Mammary microvascular endothelial cell (primary cell): ENCODE results near the gene MYORG. TPM values are rescaled to one million over a fixed set of nuclear protein-coding genes. Genes with fewer than 3 reads are reported as not detected.

Experiments used
- total RNA-seq: library from RNA; depleted of rRNA; stranded (reverse); fragments of >200 nt; gene quantifications from 2 replicates; pipeline ENCODE4 v1.2.3, GENCODE V29; 2015

MYORG gene
- 6.1 and 7.4 TPM in 2 replicates for total RNA-seq

GRCh38 chr9:34376596-34377403 is at the start of gene MYORG:
MYORG (minus strand) TSS chr9:34376898; CDS start chr9:34372943, 3,955 bp downstream.

GRCh38 chr9:34328987-34329832 is 47.5 kb downstream of the MYORG start, which contains the start of the genes KIF24 and NUDT2:
KIF24 (minus strand) TSS chr9:34329268; CDS start chr9:34311346, 17,922 bp downstream.
NUDT2 (plus strand) TSS chr9:34329569; CDS start chr9:34339040, 9,471 bp downstream.

Other genes with a start within 250 kb of the MYORG start
- 26.1 and 28.5 TPM in 2 replicates for gene UBAP1, start 197.9 kb downstream of the MYORG start, total RNA-seq
- gene KIF24, start 47.6 kb downstream of the MYORG start, total RNA-seq: 2.8 and 3.1 TPM in 2 replicates
- gene NUDT2, start 47.3 kb downstream of the MYORG start, total RNA-seq: 43.4 and 48.1 TPM in 2 replicates
- 26.9 and 32.8 TPM in 2 replicates for gene FAM219A, start 81.7 kb upstream of the MYORG start, total RNA-seq
- gene DNAI1, start 81.9 kb upstream of the MYORG start, total RNA-seq: not detected in 2 replicates
- not detected in 2 replicates for gene ENHO, start 146.1 kb upstream of the MYORG start, total RNA-seq
- not detected in 2 replicates for gene CNTFR, start 212.8 kb upstream of the MYORG start, total RNA-seq
- 36.1 and 37.3 TPM in 2 replicates for gene RPP25L, start 235.2 kb upstream of the MYORG start, total RNA-seq
- gene DCTN3, start 243.6 kb upstream of the MYORG start, total RNA-seq: 141 and 162 TPM in 2 replicates